ELR (cell line): Measurements from ENCODE around the gene LYRM7.
A peak's percentile ranks its signal among the peaks of the same experiment; 100 is the strongest.
"Not testable (repeated sequence)": the region's sequence is repeated elsewhere in the genome, so short reads cannot be mapped to it uniquely, and the experiment has no call there.

Source experiments
- DNase-seq: peaks from one replicate; pipeline ENCODE4 v3.0.0-alpha.2; 2015; ENCODE audit warnings: low read depth

The LYRM7 gene

DNA sequence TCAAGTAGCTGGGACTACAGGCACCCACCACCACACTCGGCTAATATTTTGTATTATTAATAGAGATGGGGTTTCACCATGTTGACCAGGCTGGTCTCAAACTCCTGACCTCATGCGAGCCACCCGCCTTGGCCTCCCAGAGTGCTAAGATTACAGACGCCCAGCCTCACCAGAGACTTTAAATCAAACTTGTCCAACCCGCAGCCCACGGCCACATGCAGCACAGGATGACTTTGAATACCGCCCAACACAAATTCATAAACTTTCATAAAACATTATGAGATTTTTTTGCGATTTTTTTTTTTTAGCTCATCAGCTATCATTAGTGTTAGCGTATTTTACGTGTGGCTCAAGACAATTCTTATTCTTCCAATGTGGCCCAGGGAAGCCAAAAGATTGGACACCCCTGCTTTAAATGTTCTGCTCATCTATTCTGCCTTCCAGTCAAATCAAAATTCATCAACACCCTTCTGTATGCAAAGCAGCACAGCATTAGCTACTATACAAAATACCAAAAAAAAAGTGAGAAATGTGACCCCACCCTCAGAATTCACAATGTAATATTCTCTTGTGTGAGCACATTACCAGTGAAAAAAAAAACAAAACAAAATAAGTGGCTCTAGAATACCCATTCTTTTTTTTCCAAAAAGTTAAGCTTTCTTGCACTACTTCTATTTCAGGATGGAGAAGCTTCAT, 50.4 kb downstream of the LYRM7 start:
- DNase-seq = no peak

GRCh38 chr5:131221888-131222287, 51.1 kb downstream of the LYRM7 start:
- DNase-seq = peak; percentile 64

DNA sequence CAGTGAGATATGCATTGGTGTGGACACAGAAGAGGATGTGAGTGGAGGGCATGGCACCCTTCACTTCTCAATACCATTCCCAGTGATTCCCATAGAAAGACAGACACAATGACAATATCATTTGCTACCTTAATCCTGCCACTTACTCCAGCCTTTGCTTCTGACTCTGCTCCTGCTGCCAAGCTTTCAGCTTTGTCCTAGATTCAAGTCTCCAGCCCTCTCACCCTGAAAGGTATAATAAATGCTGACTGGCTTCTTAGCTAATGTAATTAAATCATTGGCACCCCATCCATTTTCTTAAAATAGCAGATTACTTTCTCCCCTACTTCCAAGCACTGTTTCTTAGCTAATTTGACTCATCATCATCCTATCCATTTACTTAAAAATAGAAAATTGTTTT, 52.0 kb downstream of the LYRM7 start:
- DNase-seq = no peak

- DNase-seq = no peak
Observed at GRCh38 chr5:131223751-131224386, 53.1 kb downstream of the LYRM7 start.

GRCh38 chr5:131224387-131225201, 53.9 kb downstream of the LYRM7 start:
- DNase-seq = no peak

DNA sequence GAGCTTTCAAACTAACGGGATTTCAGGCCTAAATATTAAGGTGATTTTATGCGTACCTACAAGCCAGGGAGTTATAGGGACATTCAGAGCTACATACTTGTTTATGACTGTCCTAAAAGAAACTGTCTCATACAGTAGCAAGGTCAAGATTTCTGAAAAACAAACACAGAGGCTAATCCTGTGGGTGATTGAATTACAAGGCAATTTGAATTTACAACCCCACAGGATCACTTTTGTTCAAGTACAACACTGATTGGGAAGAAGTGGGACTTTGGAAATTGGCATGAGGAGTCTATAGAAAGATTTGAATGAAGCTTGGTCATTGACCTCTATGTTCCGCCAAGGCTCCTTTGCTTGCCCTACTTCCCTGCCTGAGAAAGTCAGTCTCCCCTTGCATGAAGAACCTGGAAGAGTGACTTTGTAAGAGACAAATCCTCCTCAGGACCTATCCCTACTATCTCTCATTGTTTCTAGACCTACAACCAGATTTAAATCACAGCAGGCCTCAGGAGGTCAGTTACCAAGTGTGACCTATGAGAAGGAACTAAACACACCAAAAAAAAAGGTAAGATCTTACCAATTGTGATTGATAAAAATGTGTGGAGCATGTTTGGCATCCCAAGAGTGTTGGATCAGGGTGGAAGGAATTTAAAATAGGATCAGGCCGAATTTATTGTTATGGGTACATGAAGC, 54.7 kb downstream of the LYRM7 start:
- no peak for DNase-seq

- no peak for DNase-seq
Observed at GRCh38 chr5:131226899-131227298, 56.2 kb downstream of the LYRM7 start.

DNA sequence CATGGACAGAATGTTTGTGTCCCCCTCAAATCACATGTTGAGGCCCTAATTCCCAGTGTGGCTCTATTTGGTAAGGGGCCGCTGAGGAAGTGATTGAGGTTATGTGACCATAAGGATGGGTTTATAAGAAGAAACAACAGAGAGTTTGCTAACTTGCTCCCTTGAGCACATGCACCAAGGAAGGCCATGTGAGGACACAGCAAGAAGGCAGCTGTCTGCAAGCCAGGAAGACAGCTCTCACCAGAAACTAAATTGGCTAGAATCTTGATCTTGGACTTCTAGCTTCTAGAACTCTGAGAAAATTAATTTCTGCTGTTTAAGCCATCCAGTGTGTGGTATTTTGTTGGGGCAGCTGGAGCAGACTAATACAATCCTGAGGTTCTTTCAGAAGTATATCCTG, 57.9 kb downstream of the LYRM7 start:
- DNase-seq = no peak

DNA sequence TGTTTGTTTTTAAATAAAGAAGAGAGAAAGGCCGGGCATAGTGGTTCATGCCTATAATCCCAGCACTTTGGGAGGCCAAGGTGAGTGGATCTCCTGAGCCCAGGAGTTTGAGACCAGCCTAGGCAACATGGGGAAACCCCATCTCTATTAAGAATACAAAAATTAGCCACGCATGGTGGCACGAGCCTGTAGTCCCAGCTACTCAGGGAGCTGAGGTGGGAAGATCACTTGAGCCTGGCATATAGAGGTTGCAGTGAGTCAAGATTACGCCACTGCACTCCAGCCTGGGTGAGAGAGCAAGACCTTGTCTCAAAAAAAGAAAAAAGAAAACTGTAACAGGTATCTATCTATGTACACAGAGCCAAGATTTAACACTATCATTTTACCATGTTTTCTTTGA, 58.9 kb downstream of the LYRM7 start:
- DNase-seq = no peak

DNA sequence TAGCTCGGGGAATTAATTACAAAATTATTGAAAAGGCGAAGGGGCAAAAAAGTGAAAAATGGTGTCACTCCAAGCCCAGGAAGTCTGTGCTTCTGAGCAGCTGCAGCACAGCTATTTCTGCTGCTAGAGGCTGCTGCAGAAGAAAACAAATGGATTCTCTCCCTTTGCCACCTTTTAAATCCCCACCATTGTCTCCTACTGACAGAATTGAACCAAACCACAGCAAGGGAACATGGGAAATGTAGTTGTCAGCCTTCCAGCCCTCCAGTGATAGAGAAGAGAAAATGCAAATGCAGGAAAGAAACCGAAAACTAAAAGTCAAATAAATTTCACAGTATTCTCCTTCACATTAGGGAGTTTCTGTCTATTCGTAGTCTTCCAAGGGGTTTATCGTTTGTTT, 59.7 kb downstream of the LYRM7 start:
- peak; percentile 15 for DNase-seq

GRCh38 chr5:131239686-131240085, 68.9 kb downstream of the LYRM7 start:
- DNase-seq = no peak

DNA sequence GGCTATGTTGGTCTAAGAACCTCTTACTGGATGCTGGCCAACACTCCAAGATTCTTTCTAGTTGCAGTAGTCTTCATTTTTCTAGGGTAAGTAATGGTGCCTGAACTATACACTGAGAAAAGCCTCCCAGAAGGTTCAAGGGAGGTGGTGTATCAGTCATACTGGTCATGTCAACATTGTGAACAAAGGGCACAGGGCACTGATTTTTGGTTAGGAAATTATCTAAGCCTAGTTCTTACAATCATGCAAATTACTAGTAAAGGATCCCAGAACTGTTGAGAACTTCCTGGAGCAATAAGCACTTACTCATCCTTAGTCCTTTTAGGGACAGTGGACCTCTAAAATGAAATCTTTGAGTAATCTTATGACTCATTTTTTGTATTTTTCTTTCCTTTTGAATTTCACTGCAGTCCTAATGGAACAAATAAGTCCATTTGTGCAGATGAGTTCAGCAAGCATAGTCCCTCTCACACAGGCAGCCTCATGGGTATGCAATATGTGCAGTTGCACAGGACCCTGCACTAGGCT, 72.0 kb downstream of the LYRM7 start:
- DNase-seq = peak; percentile 95

- DNase-seq = no peak
Observed at GRCh38 chr5:131245312-131245711, 74.6 kb downstream of the LYRM7 start.

GRCh38 chr5:131245948-131246347, 75.2 kb downstream of the LYRM7 start:
- DNase-seq = no peak

DNA sequence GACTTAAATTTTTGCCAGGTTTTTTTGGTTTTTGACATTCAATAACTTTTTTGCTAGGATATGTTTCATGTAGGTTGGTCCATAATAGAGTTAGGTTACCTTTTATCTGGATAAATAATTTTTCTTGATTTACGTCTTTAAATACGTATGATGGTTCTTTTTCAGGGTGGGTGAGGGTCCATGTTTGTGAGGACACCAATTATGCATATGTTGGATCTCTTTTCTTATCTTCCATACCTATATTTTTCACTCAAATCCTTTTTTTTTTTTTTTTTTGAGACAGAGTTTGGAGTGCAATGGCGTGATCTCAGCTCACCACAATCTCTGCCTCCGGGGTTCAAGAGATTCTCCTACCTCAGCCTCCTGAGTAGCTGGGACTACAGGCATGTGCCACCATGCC, 75.8 kb downstream of the LYRM7 start:
- no peak for DNase-seq

DNA sequence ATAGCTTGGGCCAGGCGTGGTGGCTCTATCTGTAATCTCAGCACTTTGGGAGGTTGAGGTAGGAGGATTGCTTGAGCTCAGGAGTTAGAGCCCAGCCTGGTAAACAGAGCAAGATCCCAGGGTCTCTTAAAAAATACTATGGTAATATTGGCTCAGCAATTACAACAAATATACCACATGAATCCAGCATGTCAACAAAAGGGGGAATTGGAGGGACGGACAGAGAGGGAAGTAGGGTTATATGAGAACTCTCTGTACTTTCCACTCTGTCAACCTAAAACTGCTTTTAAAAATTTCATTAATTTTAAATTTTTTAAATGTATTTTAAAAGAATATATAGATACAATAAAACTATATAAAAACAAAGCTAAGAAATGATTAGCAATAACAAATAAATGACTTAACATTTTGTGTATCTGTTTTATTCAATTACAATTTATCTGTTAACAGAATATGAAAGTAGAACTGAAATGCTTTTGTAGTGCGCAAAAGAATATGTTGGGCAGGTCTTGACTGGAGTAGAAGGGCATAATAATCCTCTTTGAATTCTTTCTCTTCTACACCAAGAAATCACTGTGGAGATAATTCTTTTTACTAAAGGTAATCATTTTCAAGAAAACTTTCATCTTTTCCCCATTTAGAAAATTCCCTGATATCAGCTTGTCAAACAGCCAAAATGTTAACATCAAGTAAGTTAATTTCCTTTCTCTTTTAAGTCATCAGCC, 80.2 kb downstream of the LYRM7 start:
- no peak for DNase-seq

GRCh38 chr5:131252824-131253171, 82.1 kb downstream of the LYRM7 start:
- no peak for DNase-seq

- DNase-seq = not testable (repeated sequence)
Observed at GRCh38 chr5:131254025-131254424, 83.3 kb downstream of the LYRM7 start.

- DNase-seq = no peak
Observed at GRCh38 chr5:131254741-131255140, 84.0 kb downstream of the LYRM7 start.
